Ovary (tissue), 9 donors: ENCODE data around the gene GYPE. TPM values are rescaled to one million over a fixed set of nuclear protein-coding genes. Genes with fewer than 3 reads are reported as not detected.
"Not testable (repeated sequence)": the region's sequence is repeated elsewhere in the genome, so short reads cannot be mapped to it uniquely, and the experiment has no call there.

ENCODE experiments used
- DNase-seq, 5 donors: peaks; one replicate each; pipeline ENCODE4 v3.0.0-alpha.2; 2019 to 2020
- H3K27ac ChIP-seq, 2 donors: fragments of 200-600 bp; one replicate each; pipeline versions ENCODE4 v1.5.1 to v1.8.0; 2019 to 2022
- H3K27me3 ChIP-seq: fragments of 200-600 bp; one replicate; pipeline ENCODE4 v1.8.0; 2022
- H3K36me3 ChIP-seq: fragments of 200-600 bp; sonication (generic); one replicate; pipeline ENCODE4 v1.5.1; 2019
- H3K4me1 ChIP-seq: one replicate; pipeline ENCODE4 v1.8.1; 2013; ENCODE audit warnings: mild to moderate bottlenecking, moderate library complexity; ENCODE audit not compliant: insufficient read depth
- H3K4me3 ChIP-seq: fragments of 200-600 bp; sonication (generic); one replicate; pipeline ENCODE4 v1.5.1; 2017
- H3K9me3 ChIP-seq, 2 donors: fragments of 200-600 bp in 1 of 2; sonication (generic) in 1 of 2; one replicate each; pipeline versions ENCODE4 v1.5.1 to v1.8.1; 2013 to 2019; ENCODE audit warnings: mild to moderate bottlenecking in 1 of 2, moderate library complexity in 1 of 2
- EP300 ChIP-seq: sonication (generic); formaldehyde crosslinking; IDR thresholded peaks from one replicate; pipeline ENCODE4 v1.6.1; 2017; ENCODE audit warnings: antibody characterized with exemption
- POLR2A ChIP-seq: fragments of 450-650 bp; IDR thresholded peaks from one replicate; pipeline ENCODE4 v1.6.1; 2017; ENCODE audit warnings: antibody characterized with exemption, mild to moderate bottlenecking, moderate library complexity
- WGBS, 3 donors: extraction: QIAGEN DNeasy Blood & Tissue Kit in 1 of 3; methylation state at CpG; one replicate each; pipeline versions ENCODE4 v1.1.5 to v1.1.7; 2013 to 2017; 5-methylcytosine and 5-hydroxymethylcytosine counted together
- intact Hi-C, 4 donors: fragments of 100-400 bp; cut with DNase I; formaldehyde crosslinking; loops; one replicate each; pipeline versions ENCODE4 v1.11.0 to v1.15.1; 2022 to 2023
- polyA plus RNA-seq, 2 donors: library from polyadenylated mRNA; stranded (reverse); fragments of 200-250 nt in 1 of 2; fragments of 350-450 nt in 1 of 2; fragmentation: Illumina TruSeq in 1 of 2; extraction: RNeasy Lipid Tissue Mini Kit (QIAGEN cat#74804) in 1 of 2; gene quantifications; one replicate each; pipeline ENCODE4 v1.2.3, GENCODE V29; 2013 to 2014
- total RNA-seq, 7 donors: library from RNA; depleted of rRNA in 2 of 7; stranded (reverse); fragments of >200 nt in 2 of 7; fragmentation: NEBNext Ultra II Directional in 3 of 7; extraction: Animal tissue kit (Norgen Biotek cat#: 25700) in 3 of 7; gene quantifications; one replicate each; pipeline versions ENCODE4 v1.1.0 to v1.2.4, GENCODE V29; 2016 to 2023
- TF ChIP-seq, protein P1 (sequence below), 3 donors: fragments of 450-650 bp in 2 of 3; fragments of 200-600 bp in 1 of 3; IDR thresholded peaks; one replicate each; pipeline versions ENCODE4 v1.5.1 to v1.8.0; 2016 to 2022; ENCODE audit warnings: antibody characterized with exemption in 3 of 3, mild to moderate bottlenecking in 1 of 3
- donor health status: DM: no; HTN: no; CAD: no; lungs with moderate emphysema.
- donor health status: DM: no; HTN: no; CAD: no.
- donor health status: Bipolar disorder and iron deficiency.
- donor health status: DM: yes; HTN: yes; CAD: no.
- donor health status: DM: no; HTN: no; CAD: no.
- donor health status: DM: yes; HTN: yes; CAD: no.

Gene GYPE
- total and polyA plus RNA-seq, 9 donors, result 0.07 to 0.28 TPM; not detected in 7

DNA sequence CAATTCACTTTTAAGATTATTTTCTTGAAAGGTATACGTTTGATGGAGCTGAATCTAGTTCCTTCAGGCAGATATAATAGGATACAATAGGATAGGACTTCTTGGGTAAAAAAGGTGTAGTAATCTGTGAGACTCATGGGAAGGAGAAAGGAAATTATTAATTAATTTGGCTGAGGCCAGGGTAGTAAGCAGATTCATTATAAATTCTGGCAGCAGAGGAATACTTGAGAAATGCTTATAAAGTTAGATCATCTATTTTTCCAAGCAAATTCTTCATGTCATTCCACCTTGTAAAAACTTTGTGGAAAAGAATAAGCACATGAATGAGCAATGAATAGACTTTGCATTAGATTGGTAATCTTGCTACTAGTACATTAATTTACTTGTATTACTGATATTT, 46.9 kb downstream of the GYPE start:
- Histone ChIP-seq H3K4me1 (no peaks in the 10 kb centered on the region), H3K9me3 (no peaks in the 10 kb centered on the region), H3K27ac (no peak overlapping the region), H3K36me3 (no peaks in the 10 kb centered on the region), H3K27me3 (no peaks in the 10 kb centered on the region), H3K4me3 (no peak overlapping the region)
- no peak for DNase-seq
- intact Hi-C loops, result no loop called here
- TF ChIP-seq, protein P1, sequence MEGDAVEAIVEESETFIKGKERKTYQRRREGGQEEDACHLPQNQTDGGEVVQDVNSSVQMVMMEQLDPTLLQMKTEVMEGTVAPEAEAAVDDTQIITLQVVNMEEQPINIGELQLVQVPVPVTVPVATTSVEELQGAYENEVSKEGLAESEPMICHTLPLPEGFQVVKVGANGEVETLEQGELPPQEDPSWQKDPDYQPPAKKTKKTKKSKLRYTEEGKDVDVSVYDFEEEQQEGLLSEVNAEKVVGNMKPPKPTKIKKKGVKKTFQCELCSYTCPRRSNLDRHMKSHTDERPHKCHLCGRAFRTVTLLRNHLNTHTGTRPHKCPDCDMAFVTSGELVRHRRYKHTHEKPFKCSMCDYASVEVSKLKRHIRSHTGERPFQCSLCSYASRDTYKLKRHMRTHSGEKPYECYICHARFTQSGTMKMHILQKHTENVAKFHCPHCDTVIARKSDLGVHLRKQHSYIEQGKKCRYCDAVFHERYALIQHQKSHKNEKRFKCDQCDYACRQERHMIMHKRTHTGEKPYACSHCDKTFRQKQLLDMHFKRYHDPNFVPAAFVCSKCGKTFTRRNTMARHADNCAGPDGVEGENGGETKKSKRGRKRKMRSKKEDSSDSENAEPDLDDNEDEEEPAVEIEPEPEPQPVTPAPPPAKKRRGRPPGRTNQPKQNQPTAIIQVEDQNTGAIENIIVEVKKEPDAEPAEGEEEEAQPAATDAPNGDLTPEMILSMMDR (IDR thresholded peaks at IDR 0.05), result no peak
- no peak for TF ChIP-seq EP300
- TF ChIP-seq POLR2A, result no peak
- 79 to 84% (median 82%) methylated on average over 1 of the region's 1 CpG for WGBS, 3 donors

DNA sequence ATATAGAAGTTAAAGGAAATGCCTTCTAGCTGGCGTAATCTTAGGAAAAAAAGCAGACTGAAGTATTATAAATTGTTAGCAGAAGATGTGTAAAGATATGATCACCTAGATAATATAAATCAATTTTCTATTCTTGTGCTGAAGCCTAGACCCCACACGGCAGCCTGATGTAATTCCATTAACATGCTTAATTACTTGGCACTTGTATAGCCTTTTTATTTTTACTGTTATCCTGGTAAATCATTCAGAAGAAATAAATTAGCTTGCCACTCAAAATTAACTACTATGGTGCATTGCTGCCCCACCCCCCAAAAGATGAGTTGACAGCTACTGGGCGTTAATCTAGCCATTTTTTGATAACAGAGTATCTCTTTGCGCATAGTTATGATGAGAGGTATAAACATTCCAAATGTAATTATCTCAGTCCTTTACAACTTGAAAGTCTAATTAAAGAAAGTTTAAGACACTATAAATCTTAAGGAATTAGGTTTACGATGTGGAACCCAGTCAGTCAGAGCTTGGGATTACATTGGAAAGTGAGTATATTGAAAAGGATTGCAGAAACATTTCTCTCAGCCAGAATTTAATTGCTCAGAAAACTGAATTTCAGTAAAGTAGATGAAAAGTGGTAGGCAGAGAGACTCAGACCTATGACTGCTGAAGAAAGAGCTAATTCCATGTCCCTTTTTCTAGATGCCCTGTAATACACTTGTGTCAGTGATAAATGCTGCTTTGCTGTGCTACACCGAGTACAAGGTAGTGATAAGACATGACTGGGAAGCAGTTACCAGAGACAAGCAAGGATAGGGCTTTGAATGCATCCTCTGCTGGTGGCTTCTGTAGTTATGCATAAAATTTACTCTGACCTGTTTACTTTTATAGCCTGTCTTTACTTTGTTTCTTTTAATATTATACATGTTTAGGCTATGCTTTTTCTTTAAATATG, 47.7 kb downstream of the GYPE start:
- H3K4me3 ChIP-seq, H3K36me3 ChIP-seq, DNase-seq, H3K9me3 ChIP-seq, H3K27me3 ChIP-seq, H3K27ac ChIP-seq, intact Hi-C loops, H3K4me1 ChIP-seq: not testable (repeated sequence)
- 69 to 78% (median 74%) methylated on average over 6 of the region's 6 CpGs for WGBS, 3 donors

DNA sequence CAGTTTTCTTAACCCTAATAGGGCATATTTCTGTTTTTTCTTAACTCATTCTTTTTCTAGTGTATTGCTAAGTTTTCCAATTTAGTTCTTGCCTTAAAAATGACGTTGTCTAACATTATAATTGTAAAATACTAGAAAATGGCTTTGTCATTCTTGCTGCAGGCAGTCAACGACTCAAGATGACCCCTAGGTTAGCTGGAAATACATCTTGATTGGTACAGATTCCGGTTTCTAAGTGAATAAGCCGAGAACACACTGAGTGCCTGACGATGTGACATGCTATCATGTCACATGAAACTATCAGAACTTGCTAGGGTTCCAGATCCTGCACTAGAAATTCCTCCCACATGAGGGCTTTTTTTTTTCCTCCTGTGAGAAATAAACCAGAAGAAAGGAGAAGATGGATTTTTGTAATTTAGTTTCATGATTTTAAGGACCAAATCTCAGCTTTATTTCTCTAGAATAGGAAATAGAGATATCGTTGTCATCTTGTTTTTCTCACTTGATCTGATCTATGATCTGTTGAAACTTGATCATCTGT, 49.3 kb downstream of the GYPE start:
- H3K27me3 ChIP-seq, H3K27ac ChIP-seq, DNase-seq, H3K4me3 ChIP-seq, H3K4me1 ChIP-seq, H3K36me3 ChIP-seq, H3K9me3 ChIP-seq, intact Hi-C loops: not testable (repeated sequence)
- 63 to 70% (median 67%) methylated on average over 6 of the region's 6 CpGs for WGBS, 3 donors

DNA sequence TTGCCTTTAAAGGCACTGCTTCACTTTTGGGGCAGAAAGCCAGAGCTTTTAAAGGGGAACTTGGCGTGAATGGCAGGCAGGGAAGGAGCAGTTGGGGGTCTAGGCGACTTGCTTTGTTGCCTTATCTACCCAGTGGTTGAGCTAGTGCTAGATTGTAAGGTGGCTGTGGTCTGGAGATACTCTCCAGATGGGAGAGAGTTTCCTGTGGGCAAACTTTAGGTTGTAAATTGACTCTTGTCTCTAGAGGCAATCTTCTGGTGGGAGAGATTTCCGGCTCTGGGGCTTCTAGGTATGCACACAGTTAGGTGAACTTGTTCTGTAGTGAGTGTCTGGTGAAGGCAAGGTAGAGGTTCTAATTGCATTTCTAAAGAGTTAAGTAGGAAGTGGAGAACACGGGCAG, 50.7 kb downstream of the GYPE start:
- DNase-seq, H3K9me3 ChIP-seq, H3K27me3 ChIP-seq, H3K27ac ChIP-seq, H3K36me3 ChIP-seq, H3K4me3 ChIP-seq, intact Hi-C loops, H3K4me1 ChIP-seq: not testable (repeated sequence)
- WGBS, 3 donors, result 64 to 68% (median 64%) methylated on average over 4 of the region's 4 CpGs

DNA sequence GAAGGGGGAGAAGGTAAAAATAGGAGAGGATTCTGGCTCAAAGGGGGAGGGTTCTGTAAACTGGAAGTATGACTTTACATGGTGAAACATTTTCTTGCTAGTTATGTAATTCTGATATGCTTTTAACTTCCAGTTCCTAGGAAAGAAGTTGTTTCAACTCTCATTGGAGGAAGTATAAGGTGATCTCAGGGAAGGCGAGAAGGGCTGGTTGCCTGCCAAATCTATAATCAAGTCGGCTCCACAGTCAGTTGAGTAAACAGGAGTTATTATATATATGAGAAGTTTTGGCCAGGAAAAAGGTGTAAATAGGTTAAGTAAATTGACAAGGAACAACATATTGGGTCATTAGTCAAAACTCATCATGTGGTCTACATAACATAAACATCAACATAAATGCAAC, 56.1 kb downstream of the GYPE start:
- 81 to 87% (median 81%) methylated on average over 2 of the region's 2 CpGs for WGBS, 3 donors
- intact Hi-C loops, result not testable (repeated sequence)

DNA sequence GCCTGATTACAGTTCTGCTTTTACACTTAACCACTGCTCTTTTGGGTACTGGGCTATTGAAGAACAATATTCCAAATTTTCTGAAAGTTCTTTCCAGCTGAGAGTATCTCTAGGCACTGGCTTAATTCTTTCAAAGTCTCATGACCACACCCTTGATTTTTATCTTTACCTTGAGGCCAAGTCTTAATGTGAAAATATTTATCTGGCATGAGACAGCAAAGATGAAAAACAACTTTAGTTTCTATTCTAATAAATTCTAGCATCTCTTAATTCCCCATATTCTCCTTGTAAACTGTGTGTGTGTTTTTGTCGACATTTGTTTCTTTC, 61.9 kb downstream of the GYPE start:
- H3K4me3 ChIP-seq, H3K27me3 ChIP-seq, DNase-seq, H3K4me1 ChIP-seq, H3K27ac ChIP-seq, intact Hi-C loops, H3K36me3 ChIP-seq, H3K9me3 ChIP-seq: not testable (repeated sequence)
- WGBS, 3 donors, result 82 to 100% (median 94%) methylated on average over 1 of the region's 1 CpG

More for the DNA sequence above, 56.1 kb downstream of the GYPE start:
- not testable (repeated sequence) for H3K4me1 ChIP-seq, H3K27me3 ChIP-seq, H3K27ac ChIP-seq, H3K4me3 ChIP-seq, H3K9me3 ChIP-seq, DNase-seq, H3K36me3 ChIP-seq

DNA sequence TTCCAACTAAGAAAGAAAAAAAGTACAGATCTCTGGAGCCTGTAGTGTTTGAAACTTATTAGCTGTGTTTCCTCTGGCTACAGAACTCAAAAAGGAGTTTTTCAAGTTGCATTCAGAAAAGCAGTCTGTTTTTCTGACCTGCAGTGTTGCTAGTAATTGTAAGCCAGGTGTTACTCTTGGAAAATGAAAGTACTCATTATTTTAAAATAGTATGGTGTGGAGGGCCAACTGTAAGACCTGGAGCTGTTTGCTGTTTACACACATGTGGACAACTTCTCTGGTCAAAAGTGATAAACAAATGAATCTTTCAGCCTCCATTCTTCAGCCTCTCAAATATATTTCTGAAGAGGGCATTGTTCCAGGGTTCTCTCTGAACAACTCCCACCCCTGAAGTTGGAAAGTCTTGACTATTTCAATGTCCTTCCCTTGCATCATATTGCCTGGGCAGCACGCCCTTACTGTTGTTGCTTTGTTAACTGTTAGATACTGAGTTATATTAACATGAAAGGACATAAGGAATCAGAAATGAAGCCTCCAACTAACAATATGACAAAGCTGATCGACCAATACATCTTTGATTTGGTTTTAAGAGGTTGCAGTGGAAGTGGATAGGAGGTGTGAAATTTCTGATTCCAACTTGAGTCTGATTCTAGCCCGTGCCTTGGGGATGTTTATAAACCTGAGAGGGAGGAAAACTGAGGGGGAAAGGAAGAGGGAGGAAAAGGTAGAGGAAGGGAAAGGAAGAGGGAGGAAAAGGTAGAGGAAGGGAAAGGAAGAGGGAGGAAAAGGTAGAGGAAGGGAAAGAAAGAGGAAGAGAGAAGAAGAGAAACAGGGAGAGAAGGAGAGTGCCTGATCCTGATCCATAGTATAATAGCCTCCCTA, 62.5 kb downstream of the GYPE start:
- H3K27ac ChIP-seq, H3K4me1 ChIP-seq, H3K27me3 ChIP-seq, H3K36me3 ChIP-seq, H3K4me3 ChIP-seq, intact Hi-C loops, H3K9me3 ChIP-seq, DNase-seq: not testable (repeated sequence)
- WGBS, 3 donors, result 42 to 50% (median 47%) methylated on average over 3 of the region's 3 CpGs

DNA sequence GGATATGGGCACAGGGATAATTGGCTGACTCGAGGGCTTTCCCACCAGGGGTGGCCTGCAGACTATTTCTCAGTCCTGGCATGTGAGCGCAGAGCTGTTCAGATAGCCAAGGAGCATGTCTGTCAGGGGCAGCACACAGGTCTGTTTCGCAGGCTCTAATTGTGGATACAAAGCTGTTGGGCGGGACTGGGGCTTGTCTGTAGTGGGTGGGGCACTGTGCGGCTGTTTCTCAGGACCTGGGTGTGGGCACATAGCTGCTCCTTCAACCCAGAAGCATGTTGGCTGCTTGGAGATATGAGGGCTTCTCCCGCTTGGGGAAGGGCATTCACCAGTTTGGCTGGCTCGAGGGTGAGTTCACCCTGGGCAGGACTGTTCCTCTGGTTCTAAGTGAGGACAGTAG, 65.9 kb downstream of the GYPE start:
- H3K27me3 ChIP-seq, H3K4me1 ChIP-seq, H3K9me3 ChIP-seq, DNase-seq, H3K36me3 ChIP-seq, H3K27ac ChIP-seq, intact Hi-C loops, H3K4me3 ChIP-seq: not testable (repeated sequence)
- WGBS, 3 donors, result 85 to 90% (median 88%) methylated on average over 5 to 6 of the region's 7 CpGs

DNA sequence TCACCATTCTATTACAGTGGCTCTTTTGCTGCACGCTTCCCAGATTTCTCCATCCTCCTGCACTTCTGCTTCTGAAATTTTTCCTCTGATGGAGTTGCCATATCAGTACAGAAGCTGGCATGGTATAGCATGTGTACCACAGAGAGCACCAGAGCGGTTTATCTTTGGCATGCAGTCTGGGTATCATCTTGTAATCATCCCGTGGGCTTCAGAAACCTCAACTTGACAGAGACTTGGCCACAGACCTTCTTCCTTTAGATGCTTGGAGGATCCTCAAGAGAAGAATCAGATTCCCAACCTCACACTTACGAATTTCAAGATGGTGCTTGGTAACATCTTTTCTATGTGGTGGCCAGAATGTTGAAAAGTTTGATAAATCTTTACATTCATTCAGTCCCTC, 71.2 kb downstream of the GYPE start:
- intact Hi-C loops, DNase-seq, H3K36me3 ChIP-seq, H3K9me3 ChIP-seq, H3K4me1 ChIP-seq, H3K4me3 ChIP-seq, H3K27me3 ChIP-seq, H3K27ac ChIP-seq: not testable (repeated sequence)
- WGBS, 3 donors, result 88 to 93% (median 93%) methylated on average over 4 of the region's 4 CpGs

DNA sequence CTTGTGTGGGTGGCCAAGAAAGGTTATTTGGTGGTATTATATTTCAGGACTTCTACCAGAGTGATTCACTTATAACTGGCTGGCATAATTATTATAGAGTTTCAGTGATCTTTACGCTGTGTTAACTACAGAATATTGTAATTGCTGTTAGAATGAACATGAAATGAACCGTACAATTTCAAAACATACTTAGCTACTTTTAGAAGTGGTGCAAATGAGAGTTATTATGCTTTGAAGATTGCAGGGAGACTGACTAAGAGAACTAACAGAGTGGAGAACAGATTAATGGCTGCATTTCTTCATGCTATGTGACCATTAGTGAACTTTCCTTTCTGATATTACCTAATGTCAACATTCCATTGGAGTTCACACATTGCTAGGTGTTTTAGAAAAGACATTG, 71.7 kb downstream of the GYPE start:
- H3K36me3 ChIP-seq, DNase-seq, H3K27me3 ChIP-seq, H3K27ac ChIP-seq, H3K4me1 ChIP-seq, H3K4me3 ChIP-seq, H3K9me3 ChIP-seq, intact Hi-C loops: not testable (repeated sequence)
- 71 to 83% (median 82%) methylated on average over 2 of the region's 2 CpGs for WGBS, 3 donors
